HepG2 (cell line): ENCODE results near the gene ACAP3. TPM values are rescaled to one million over a fixed set of nuclear protein-coding genes. Genes with fewer than 3 reads are reported as not detected.

Experiments
- AGO2 ChIP-seq: fragments of 200-400 bp; formaldehyde crosslinking; optimal IDR thresholded peaks from 2 replicates; pipeline ENCODE3; 2017; ENCODE audit warnings: mild to moderate bottlenecking, low read depth, low read length, moderate library complexity
- ASH2L ChIP-seq: fragments of 300-600, 200-600 bp; sonication (generic); IDR thresholded peaks from 2 replicates; pipeline ENCODE4 v1.7.0; 2017; ENCODE audit warnings: low read depth, mild to moderate bottlenecking, moderate library complexity, mixed read lengths, low read length; ENCODE audit not compliant: insufficient read length
- ATF7 ChIP-seq, 2 experiments: fragments of 450-650 bp in 1 of 2; sonication (generic) in 1 of 2; formaldehyde crosslinking in 1 of 2; IDR thresholded peaks; 2 replicates each; pipeline versions ENCODE4 v1.4.0 to v1.6.1; 2016 to 2020; ENCODE audit warnings: antibody characterized with exemption in 1 of 2, mild to moderate bottlenecking in 1 of 2, missing genetic modification reagents in 1 of 2
- HNRNPH1 ChIP-seq: fragments of 200-400 bp; formaldehyde crosslinking; optimal IDR thresholded peaks from 2 replicates; pipeline ENCODE3; 2017; ENCODE audit warnings: mild to moderate bottlenecking, low read depth, low read length
- HNRNPL ChIP-seq: fragments of 200-400 bp; formaldehyde crosslinking; IDR thresholded peaks from 2 replicates; pipeline ENCODE4 v1.6.1; 2017; ENCODE audit warnings: mild to moderate bottlenecking, low read depth, low read length
- KAT8 ChIP-seq: IDR thresholded peaks from 2 replicates; pipeline ENCODE4 v1.6.1; 2016; ENCODE audit warnings: missing genetic modification reagents, missing compliant biosample characterization
- NFE2L1 ChIP-seq: sonication (generic); formaldehyde crosslinking; IDR thresholded peaks from 2 replicates; pipeline ENCODE4 v1.4.0; 2020; ENCODE audit warnings: missing genetic modification reagents, mild to moderate bottlenecking, borderline replicate concordance
- NR2F2 ChIP-seq: IDR thresholded peaks from 2 replicates; pipeline ENCODE4 v1.6.1; 2012; ENCODE audit warnings: low read depth, inconsistent platforms, borderline replicate concordance
- SIN3B ChIP-seq: fragments of 150-350 bp; IDR thresholded peaks from 2 replicates; pipeline ENCODE4 v1.6.1; 2014; ENCODE audit warnings: low read length
- SP1 ChIP-seq, 2 experiments: fragments of 450-650 bp in 1 of 2; sonication (generic) in 1 of 2; formaldehyde crosslinking in 1 of 2; IDR thresholded peaks; 2 replicates each; pipeline versions ENCODE4 v1.4.0 to v1.6.1; 2016 to 2020; ENCODE audit warnings: missing genetic modification reagents in 1 of 2
- SP140L ChIP-seq: sonication (generic); formaldehyde crosslinking; IDR thresholded peaks from 2 replicates; pipeline ENCODE4 v1.4.0; 2020; ENCODE audit warnings: missing genetic modification reagents, borderline replicate concordance
- ZFP82 ChIP-seq: sonication (generic); formaldehyde crosslinking; IDR thresholded peaks from 2 replicates; pipeline ENCODE4 v1.5.1; 2020; ENCODE audit warnings: mild to moderate bottlenecking, missing genetic modification reagents, borderline replicate concordance
- ZKSCAN5 ChIP-seq: sonication (generic); formaldehyde crosslinking; IDR thresholded peaks from 2 replicates; pipeline ENCODE4 v1.5.1; 2020; ENCODE audit warnings: mild to moderate bottlenecking, missing genetic modification reagents
- ZNF263 ChIP-seq: sonication (generic); formaldehyde crosslinking; IDR thresholded peaks from 2 replicates; pipeline ENCODE4 v1.4.0; 2020; ENCODE audit warnings: missing genetic modification reagents
- ZNF549 ChIP-seq: sonication (generic); formaldehyde crosslinking; IDR thresholded peaks from 2 replicates; pipeline ENCODE4 v1.5.0; 2020; ENCODE audit warnings: missing genetic modification reagents
- ZNF737 ChIP-seq: sonication (generic); formaldehyde crosslinking; IDR thresholded peaks from 2 replicates; pipeline ENCODE4 v1.5.0; 2020; ENCODE audit warnings: missing genetic modification reagents, mild to moderate bottlenecking, borderline replicate concordance
- ZNF777 ChIP-seq: sonication (generic); formaldehyde crosslinking; IDR thresholded peaks from 2 replicates; pipeline ENCODE4 v1.4.0; 2020; ENCODE audit warnings: missing genetic modification reagents
- ZZZ3 ChIP-seq: sonication (generic); formaldehyde crosslinking; IDR thresholded peaks from 2 replicates; pipeline ENCODE4 v1.4.0; 2020; ENCODE audit warnings: missing genetic modification reagents, mild to moderate bottlenecking, borderline replicate concordance
- polyA plus RNA-seq, 8 experiments: library from polyadenylated mRNA; depleted of rRNA in 3 of 8; stranded (reverse) in 7 of 8; unstranded in 1 of 8; fragments of >200 nt; fragmentation: Illumina TruSeq in 4 of 8; extraction: Trizol in 4 of 8; gene quantifications; 2 replicates each; pipeline versions ENCODE4 v1.2.1 to v1.2.3, GENCODE V29; 2011 to 2016; ENCODE audit warnings: low read depth in 4 of 8, missing spikeins in 1 of 8, mixed read lengths in 1 of 8; ENCODE audit not compliant: insufficient read depth in 1 of 8
- total RNA-seq, 5 experiments: library from RNA; depleted of rRNA; stranded (reverse); fragments of >200 nt; fragmentation: Illumina TruSeq; extraction: Trizol; gene quantifications; 2 replicates each; pipeline ENCODE4 v1.2.3, GENCODE V29; 2016; ENCODE audit warnings: low read depth in 1 of 5
- TF ChIP-seq, protein P1 (sequence below): sonication (generic); formaldehyde crosslinking; IDR thresholded peaks from 2 replicates; pipeline ENCODE4 v1.5.0; 2020; ENCODE audit warnings: mild to moderate bottlenecking, missing genetic modification reagents
- TF ChIP-seq, protein P2 (sequence below), 2 experiments: sonication (generic) in 1 of 2; formaldehyde crosslinking in 1 of 2; IDR thresholded peaks; 2 replicates each; pipeline versions ENCODE4 v1.5.1 to v1.6.1; 2011 to 2020; ENCODE audit warnings: borderline replicate concordance in 1 of 2, low read depth in 1 of 2, low read length in 1 of 2, mild to moderate bottlenecking in 1 of 2, missing genetic modification reagents in 1 of 2, moderate library complexity in 1 of 2
- TF ChIP-seq, protein P3 (sequence below): sonication (generic); formaldehyde crosslinking; IDR thresholded peaks from 2 replicates; pipeline ENCODE4 v1.4.0; 2020; ENCODE audit warnings: missing genetic modification reagents

ACAP3 gene
- total and polyA plus RNA-seq, 2 of the 13 experiments (the other 11 are each of a cell fraction or from before 2014, with no cell fraction given), result 29.4 to 50.8 TPM

- TF ChIP-seq, protein P1, sequence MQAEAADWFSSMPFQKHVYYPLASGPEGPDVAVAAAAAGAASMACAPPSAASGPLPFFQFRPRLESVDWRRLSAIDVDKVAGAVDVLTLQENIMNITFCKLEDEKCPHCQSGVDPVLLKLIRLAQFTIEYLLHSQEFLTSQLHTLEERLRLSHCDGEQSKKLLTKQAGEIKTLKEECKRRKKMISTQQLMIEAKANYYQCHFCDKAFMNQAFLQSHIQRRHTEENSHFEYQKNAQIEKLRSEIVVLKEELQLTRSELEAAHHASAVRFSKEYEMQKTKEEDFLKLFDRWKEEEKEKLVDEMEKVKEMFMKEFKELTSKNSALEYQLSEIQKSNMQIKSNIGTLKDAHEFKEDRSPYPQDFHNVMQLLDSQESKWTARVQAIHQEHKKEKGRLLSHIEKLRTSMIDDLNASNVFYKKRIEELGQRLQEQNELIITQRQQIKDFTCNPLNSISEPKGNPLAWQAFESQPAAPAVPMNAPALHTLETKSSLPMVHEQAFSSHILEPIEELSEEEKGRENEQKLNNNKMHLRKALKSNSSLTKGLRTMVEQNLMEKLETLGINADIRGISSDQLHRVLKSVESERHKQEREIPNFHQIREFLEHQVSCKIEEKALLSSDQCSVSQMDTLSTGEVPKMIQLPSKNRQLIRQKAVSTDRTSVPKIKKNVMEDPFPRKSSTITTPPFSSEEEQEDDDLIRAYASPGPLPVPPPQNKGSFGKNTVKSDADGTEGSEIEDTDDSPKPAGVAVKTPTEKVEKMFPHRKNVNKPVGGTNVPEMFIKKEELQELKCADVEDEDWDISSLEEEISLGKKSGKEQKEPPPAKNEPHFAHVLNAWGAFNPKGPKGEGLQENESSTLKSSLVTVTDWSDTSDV (CRISPR knock-in tag), result no peak; the same call in 1 of the 2 replicates
- TF ChIP-seq, protein P2, sequence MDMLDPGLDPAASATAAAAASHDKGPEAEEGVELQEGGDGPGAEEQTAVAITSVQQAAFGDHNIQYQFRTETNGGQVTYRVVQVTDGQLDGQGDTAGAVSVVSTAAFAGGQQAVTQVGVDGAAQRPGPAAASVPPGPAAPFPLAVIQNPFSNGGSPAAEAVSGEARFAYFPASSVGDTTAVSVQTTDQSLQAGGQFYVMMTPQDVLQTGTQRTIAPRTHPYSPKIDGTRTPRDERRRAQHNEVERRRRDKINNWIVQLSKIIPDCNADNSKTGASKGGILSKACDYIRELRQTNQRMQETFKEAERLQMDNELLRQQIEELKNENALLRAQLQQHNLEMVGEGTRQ (IDR thresholded peaks at IDR 0.05; ENCODE audit: low read depth, low read length), result no peak
- TF ChIP-seq, protein P2 (CRISPR knock-in tag; IDR thresholded peaks at IDR 0.05; ENCODE audit: borderline replicate concordance), result peak; percentile 41; the same call in 1 of the 2 replicates
- TF ChIP-seq ZNF777 (CRISPR knock-in tag) (peak; percentile 40; the same call in 1 of the 2 replicates), ATF7 (IDR thresholded peaks at IDR 0.05) (no peak), ATF7 (CRISPR knock-in tag; IDR thresholded peaks at IDR 0.05) (0 out of 2 replicates have a peak, but pooled peaks have one; percentile 40), ZKSCAN5 (CRISPR knock-in tag) (no peak), ZNF263 (CRISPR knock-in tag) (0 out of 2 replicates have a peak, but pooled peaks have one; percentile 50), ZZZ3 (CRISPR knock-in tag) (no peak), SP140L (no peak), HNRNPL (peak; percentile 71; the same call in 1 of the 2 replicates), ASH2L (peak; percentile 39), AGO2 (no peak), ZNF737 (0 out of 2 replicates have a peak, but pooled peaks have one; percentile 65), ZNF549 (CRISPR knock-in tag) (no peak), HNRNPH1 (no peak), ZFP82 (CRISPR knock-in tag) (no peak), SIN3B (no peak), NFE2L1 (no peak), KAT8 (CRISPR knock-in tag) (peak; percentile 78), NR2F2 (no peak), SP1 (IDR thresholded peaks at IDR 0.05) (no peak), SP1 (CRISPR knock-in tag; IDR thresholded peaks at IDR 0.05) (peak; percentile 20; the same call in 1 of the 2 replicates)
- TF ChIP-seq, protein P3, sequence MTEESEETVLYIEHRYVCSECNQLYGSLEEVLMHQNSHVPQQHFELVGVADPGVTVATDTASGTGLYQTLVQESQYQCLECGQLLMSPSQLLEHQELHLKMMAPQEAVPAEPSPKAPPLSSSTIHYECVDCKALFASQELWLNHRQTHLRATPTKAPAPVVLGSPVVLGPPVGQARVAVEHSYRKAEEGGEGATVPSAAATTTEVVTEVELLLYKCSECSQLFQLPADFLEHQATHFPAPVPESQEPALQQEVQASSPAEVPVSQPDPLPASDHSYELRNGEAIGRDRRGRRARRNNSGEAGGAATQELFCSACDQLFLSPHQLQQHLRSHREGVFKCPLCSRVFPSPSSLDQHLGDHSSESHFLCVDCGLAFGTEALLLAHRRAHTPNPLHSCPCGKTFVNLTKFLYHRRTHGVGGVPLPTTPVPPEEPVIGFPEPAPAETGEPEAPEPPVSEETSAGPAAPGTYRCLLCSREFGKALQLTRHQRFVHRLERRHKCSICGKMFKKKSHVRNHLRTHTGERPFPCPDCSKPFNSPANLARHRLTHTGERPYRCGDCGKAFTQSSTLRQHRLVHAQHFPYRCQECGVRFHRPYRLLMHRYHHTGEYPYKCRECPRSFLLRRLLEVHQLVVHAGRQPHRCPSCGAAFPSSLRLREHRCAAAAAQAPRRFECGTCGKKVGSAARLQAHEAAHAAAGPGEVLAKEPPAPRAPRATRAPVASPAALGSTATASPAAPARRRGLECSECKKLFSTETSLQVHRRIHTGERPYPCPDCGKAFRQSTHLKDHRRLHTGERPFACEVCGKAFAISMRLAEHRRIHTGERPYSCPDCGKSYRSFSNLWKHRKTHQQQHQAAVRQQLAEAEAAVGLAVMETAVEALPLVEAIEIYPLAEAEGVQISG (CRISPR knock-in tag), result peak; percentile 72
Observed at GRCh38 chr1:1324524-1325287, 17.0 kb upstream of the ACAP3 start, which contains the start of the genes CPTP and INTS11 (continued).
